SK-N-SH treated with all-trans-retinoic acid at 6 μM for 48 hours (cell line): ENCODE data around the gene UNC5B.

Experiments used
- ESRRG ChIP-seq: fragments of 250-450 bp; sonication (Bioruptor Pico); IDR thresholded peaks from 2 replicates; pipeline ENCODE4 v1.6.1; 2021; ENCODE audit warnings: mild to moderate bottlenecking
- TCF4 ChIP-seq: fragments of 250-450 bp; sonication (Bioruptor Pico); IDR thresholded peaks from 2 replicates; pipeline ENCODE4 v1.8.0; 2021; ENCODE audit warnings: mild to moderate bottlenecking, moderate library complexity, borderline replicate concordance
- TF ChIP-seq, protein P1 (sequence below): fragments of 250-450 bp; sonication (Bioruptor Pico); IDR thresholded peaks from 2 replicates; pipeline ENCODE4 v1.8.0; 2020; ENCODE audit warnings: mild to moderate bottlenecking, moderate library complexity, borderline replicate concordance

DNA sequence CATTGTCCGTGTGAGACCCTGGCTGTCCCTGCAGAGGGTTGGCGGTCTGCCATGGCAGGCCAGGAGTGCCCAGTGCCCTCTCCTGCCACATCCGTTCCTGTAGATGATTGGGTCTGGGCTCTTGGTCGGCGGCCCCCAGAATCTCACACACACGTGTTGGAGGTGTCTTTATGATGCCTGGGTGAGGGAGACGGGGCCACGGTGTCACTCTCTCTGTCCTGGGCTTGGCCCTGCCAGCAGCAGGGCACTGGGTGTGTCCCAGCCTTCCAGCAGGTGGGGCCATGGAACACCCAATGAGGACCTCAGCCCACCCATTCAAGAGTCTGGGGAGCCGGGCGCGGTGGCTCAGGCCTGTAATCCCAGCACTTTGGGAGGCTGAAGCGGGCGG is 30.2 kb downstream of the UNC5B start:
- TF ChIP-seq, protein P1, sequence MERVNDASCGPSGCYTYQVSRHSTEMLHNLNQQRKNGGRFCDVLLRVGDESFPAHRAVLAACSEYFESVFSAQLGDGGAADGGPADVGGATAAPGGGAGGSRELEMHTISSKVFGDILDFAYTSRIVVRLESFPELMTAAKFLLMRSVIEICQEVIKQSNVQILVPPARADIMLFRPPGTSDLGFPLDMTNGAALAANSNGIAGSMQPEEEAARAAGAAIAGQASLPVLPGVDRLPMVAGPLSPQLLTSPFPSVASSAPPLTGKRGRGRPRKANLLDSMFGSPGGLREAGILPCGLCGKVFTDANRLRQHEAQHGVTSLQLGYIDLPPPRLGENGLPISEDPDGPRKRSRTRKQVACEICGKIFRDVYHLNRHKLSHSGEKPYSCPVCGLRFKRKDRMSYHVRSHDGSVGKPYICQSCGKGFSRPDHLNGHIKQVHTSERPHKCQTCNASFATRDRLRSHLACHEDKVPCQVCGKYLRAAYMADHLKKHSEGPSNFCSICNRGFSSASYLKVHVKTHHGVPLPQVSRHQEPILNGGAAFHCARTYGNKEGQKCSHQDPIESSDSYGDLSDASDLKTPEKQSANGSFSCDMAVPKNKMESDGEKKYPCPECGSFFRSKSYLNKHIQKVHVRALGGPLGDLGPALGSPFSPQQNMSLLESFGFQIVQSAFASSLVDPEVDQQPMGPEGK (CRISPR knock-in tag): no peak
- TF ChIP-seq TCF4 (CRISPR knock-in tag): no peak
- no peak for TF ChIP-seq ESRRG
